Renal pelvis (tissue), 12 donors: Measurements from ENCODE around the gene AATF. TPM values are rescaled to one million over a fixed set of nuclear protein-coding genes. Genes with fewer than 3 reads are reported as not detected.
A peak's percentile ranks its signal among the peaks of the same experiment; 100 is the strongest.

Experiments used
- DNase-seq: peaks from one replicate; pipeline ENCODE4 v3.0.0-alpha.2; 2013
- long read RNA-seq, 16 experiments: transcript quantifications; one replicate each; lab custom pipeline, GENCODE V29; 2026
- polyA plus RNA-seq, 3 donors: library from polyadenylated mRNA; unstranded; fragments of 120-200 nt; gene quantifications; one replicate each; pipeline ENCODE4 v1.2.1, GENCODE V29; 2013; ENCODE audit not compliant: insufficient read length in 3 of 3

AATF gene
- 10 to 100 TPM; 48.1 to 53.9 (median 51.9) TPM for polyA plus RNA-seq
- long read RNA-seq, donor 1, partial matches to known transcripts, result 0 of 6 reads
- long read RNA-seq, donor 1, other reads (novel, unspliced or antisense), result 0 of 6 reads
- long read RNA-seq, donor 2, transcript AATF-208 (12 exons, 2,141 nt), result major isoform, 12 of 12 reads
- long read RNA-seq, donor 2, partial matches to known transcripts, result 0 of 12 reads
- long read RNA-seq, donor 2, other reads (novel, unspliced or antisense), result 0 of 12 reads
- long read RNA-seq, donor 3, transcript AATF-208 (12 exons, 2,141 nt), result major isoform, 8 of 11 reads
- long read RNA-seq, donor 3, partial matches to known transcripts, result 0 of 11 reads
- long read RNA-seq, donor 3, other reads (novel, unspliced or antisense), result 0 of 11 reads
- long read RNA-seq, donor 4, transcript AATF-208 (12 exons, 2,141 nt), result major isoform, 6 of 12 reads
- long read RNA-seq, donor 4, partial matches to known transcripts, result 5 of 12 reads
- long read RNA-seq, donor 4, other reads (novel, unspliced or antisense), result 0 of 12 reads
- long read RNA-seq, donor 5, partial matches to known transcripts, result 0 of 4 reads
- long read RNA-seq, donor 5, other reads (novel, unspliced or antisense), result 0 of 4 reads
- long read RNA-seq, donor 6, transcript AATF-208 (12 exons, 2,141 nt), result major isoform, 8 of 24 reads
- long read RNA-seq, donor 6, partial matches to known transcripts, result 12 of 24 reads
- long read RNA-seq, donor 6, other reads (novel, unspliced or antisense), result 0 of 24 reads
- long read RNA-seq, donor 7, transcript AATF-208 (12 exons, 2,141 nt), result major isoform, 14 of 37 reads
- long read RNA-seq, donor 7, partial matches to known transcripts, result 10 of 37 reads
- long read RNA-seq, donor 7, other reads (novel, unspliced or antisense), result 7 of 37 reads
- long read RNA-seq, donor 8, result 0 reads
- long read RNA-seq, donor 9, transcript AATF-208 (12 exons, 2,141 nt), result major isoform, 10 of 16 reads
- long read RNA-seq, donor 9, partial matches to known transcripts, result 0 of 16 reads
- long read RNA-seq, donor 9, other reads (novel, unspliced or antisense), result 5 of 16 reads
- long read RNA-seq, donor 10, transcript AATF-208 (12 exons, 2,141 nt), result major isoform, 11 of 18 reads
- long read RNA-seq, donor 10, partial matches to known transcripts, result 5 of 18 reads
- long read RNA-seq, donor 10, other reads (novel, unspliced or antisense), result 0 of 18 reads
- long read RNA-seq, donor 11, partial matches to known transcripts, result 7 of 13 reads
- long read RNA-seq, donor 11, other reads (novel, unspliced or antisense), result 0 of 13 reads
- long read RNA-seq, donor 12, transcript AATF-208 (12 exons, 2,141 nt), result major isoform, 16 of 25 reads
- long read RNA-seq, donor 12, partial matches to known transcripts, result 0 of 25 reads
- long read RNA-seq, donor 12, other reads (novel, unspliced or antisense), result 6 of 25 reads
- long read RNA-seq, donor 13, transcript AATF-203 (1 exons, 2,044 nt), result major isoform, 5 of 9 reads
- long read RNA-seq, donor 13, partial matches to known transcripts, result 0 of 9 reads
- long read RNA-seq, donor 13, other reads (novel, unspliced or antisense), result 0 of 9 reads
- long read RNA-seq, donor 14, result 0 reads
- long read RNA-seq, donor 15, result 0 reads
- long read RNA-seq, donor 16, transcript AATF-208 (12 exons, 2,141 nt), result major isoform, 10 of 14 reads
- long read RNA-seq, donor 16, partial matches to known transcripts, result 0 of 14 reads
- long read RNA-seq, donor 16, other reads (novel, unspliced or antisense), result 0 of 14 reads

GRCh38 chr17:36948717-36949460, at the start of gene AATF:
AATF (plus strand) TSS chr17:36948954; CDS start chr17:36949126, 172 bp downstream.
- DNase-seq, result peak; percentile 95

GRCh38 chr17:36899250-36900159, 49.2 kb upstream of the AATF start:
- DNase-seq, result no peak

GRCh38 chr17:36900160-36900512, 48.6 kb upstream of the AATF start:
- DNase-seq, result no peak

GRCh38 chr17:36901506-36901905, 47.2 kb upstream of the AATF start:
- DNase-seq, result peak; percentile 74

- DNase-seq, result no peak
These were observed 41.3 kb upstream of the AATF start for GRCh38 chr17:36907407-36907806.

GRCh38 chr17:36910513-36910912, 38.2 kb upstream of the AATF start:
- DNase-seq, result no peak

- no peak for DNase-seq
These were observed 37.8 kb upstream of the AATF start for GRCh38 chr17:36911001-36911400.

GRCh38 chr17:36913132-36913531, 35.6 kb upstream of the AATF start:
- no peak for DNase-seq

GRCh38 chr17:36918211-36918691, 30.5 kb upstream of the AATF start:
- no peak for DNase-seq

GRCh38 chr17:36919407-36919968, 29.3 kb upstream of the AATF start:
- DNase-seq, result no peak

- DNase-seq, result no peak
These were observed 28.4 kb upstream of the AATF start for GRCh38 chr17:36920032-36921005.

GRCh38 chr17:36921095-36921851, 27.5 kb upstream of the AATF start:
- no peak for DNase-seq

- DNase-seq, result no peak
These were observed 26.6 kb upstream of the AATF start for GRCh38 chr17:36922175-36922574.

- no peak for DNase-seq
These were observed 24.9 kb upstream of the AATF start for GRCh38 chr17:36923814-36924221.

GRCh38 chr17:36926226-36926625, 22.5 kb upstream of the AATF start:
- DNase-seq, result no peak

- no peak for DNase-seq
These were observed 22.1 kb upstream of the AATF start for GRCh38 chr17:36926701-36927100.
